H1 (cell line): ENCODE measurements around the gene CLEC2D. TPM values are rescaled to one million over a fixed set of nuclear protein-coding genes. Genes with fewer than 3 reads are reported as not detected.
"Not testable (repeated sequence)": the region's sequence is repeated elsewhere in the genome, so short reads cannot be mapped to it uniquely, and the experiment has no call there.

ENCODE experiments used
- CTCF ChIA-PET: fragments of 300-600 bp; sonication (Branson Sonifier 250); formaldehyde crosslinking; loops from one replicate; lab custom pipeline; 2021; ENCODE audit not compliant: partially characterized antibody; lab: Charles Lee
- POLR2A ChIA-PET: fragments of 300-600 bp; sonication (Branson Sonifier 250); formaldehyde crosslinking; loops from one replicate; lab custom pipeline; 2021; ENCODE audit warnings: inconsistent platforms; ENCODE audit not compliant: partially characterized antibody; lab: Charles Lee
- DNase-seq, 2 experiments: peaks; one replicate each; pipeline versions ENCODE4 v3.0.0 to v3.0.0-alpha.2; 2010 to 2022; ENCODE audit warnings: low spot score in 2 of 2, low read depth in 1 of 2, mixed read lengths in 1 of 2
- FAIRE-seq: peaks from 2 replicates; lab custom pipeline; 2011; peaks lifted over from hg19 to GRCh38; lab: Jason Lieb, UNC
- H2AFZ ChIP-seq: 2 replicates; pipeline ENCODE4 v1.8.1; 2012; ENCODE audit warnings: low read length, inconsistent platforms
- H2AK5ac ChIP-seq: 2 replicates; pipeline ENCODE4 v1.6.1; 2013; ENCODE audit warnings: low read depth, low read length
- H2BK120ac ChIP-seq: replicated peaks from 2 replicates; pipeline ENCODE3; 2013; ENCODE audit warnings: low read depth, low read length, inconsistent platforms
- H2BK12ac ChIP-seq: 2 replicates; pipeline ENCODE4 v1.6.1; 2013; ENCODE audit warnings: low read depth, low read length
- H2BK15ac ChIP-seq: 2 replicates; pipeline ENCODE4 v1.6.1; 2013; ENCODE audit warnings: low read length
- H2BK20ac ChIP-seq: 2 replicates; pipeline ENCODE4 v1.6.1; 2013; ENCODE audit warnings: low read length
- H2BK5ac ChIP-seq: 2 replicates; pipeline ENCODE4 v1.6.1; 2013; ENCODE audit warnings: low read depth, low read length
- H3K14ac ChIP-seq: 2 replicates; pipeline ENCODE4 v1.6.1; 2013; ENCODE audit warnings: inconsistent platforms; ENCODE audit not compliant: insufficient read length
- H3K18ac ChIP-seq: 2 replicates; pipeline ENCODE4 v1.6.1; 2013; ENCODE audit warnings: low read length; ENCODE audit errors: extremely low read depth
- H3K23ac ChIP-seq: 2 replicates; pipeline ENCODE4 v1.6.1; 2013; ENCODE audit warnings: inconsistent platforms; ENCODE audit not compliant: insufficient read length
- H3K23me2 ChIP-seq: 2 replicates; pipeline ENCODE4 v1.6.1; 2013; ENCODE audit warnings: low read depth, low read length
- H3K27ac ChIP-seq: 2 replicates; pipeline ENCODE4 v1.6.1; 2011; ENCODE audit warnings: low read depth, low read length, inconsistent platforms
- H3K27me3 ChIP-seq, 4 experiments: replicated peaks in 1 of 4; 1 replicate in 1 of 4; 2 replicates in 3 of 4; pipeline versions ENCODE4 v1.6.1 to v1.8.1; 2011 to 2013; ENCODE audit warnings: low read length in 3 of 4, mild to moderate bottlenecking in 3 of 4, inconsistent platforms in 2 of 4, mixed read lengths in 2 of 4, moderate library complexity in 1 of 4; ENCODE audit not compliant: control insufficient read depth in 3 of 4, insufficient read depth in 3 of 4; ENCODE audit errors: extremely low read depth in 1 of 4
- H3K36me3 ChIP-seq, 4 experiments: 2 replicates each; pipeline versions ENCODE4 v1.6.1 to v1.8.1; 2011 to 2013; ENCODE audit warnings: mild to moderate bottlenecking in 4 of 4, low read length in 3 of 4, moderate library complexity in 2 of 4, control low read depth in 1 of 4, inconsistent platforms in 1 of 4; ENCODE audit not compliant: insufficient read depth in 4 of 4, control insufficient read depth in 2 of 4
- H3K4ac ChIP-seq: replicated peaks from 2 replicates; pipeline ENCODE3; 2013; ENCODE audit warnings: low read length, low read depth, mixed read lengths, inconsistent platforms; ENCODE audit not compliant: insufficient read length
- H3K4me1 ChIP-seq, 4 experiments: replicated peaks in 1 of 4; 1 replicate in 1 of 4; 2 replicates in 3 of 4; pipeline versions ENCODE4 v1.6.1 to v1.8.1; 2011 to 2013; ENCODE audit warnings: low read length in 3 of 4, inconsistent platforms in 2 of 4, mixed read lengths in 1 of 4; ENCODE audit not compliant: insufficient read depth in 4 of 4, control insufficient read depth in 3 of 4
- H3K4me2 ChIP-seq, 2 experiments: 2 replicates each; pipeline versions ENCODE4 v1.6.1 to v1.8.1; 2011 to 2013; ENCODE audit warnings: low read depth in 2 of 2, low read length in 2 of 2, control low read depth in 1 of 2, inconsistent platforms in 1 of 2, mild to moderate bottlenecking in 1 of 2; ENCODE audit not compliant: insufficient read depth in 1 of 2
- H3K4me3 ChIP-seq, 4 experiments: fragments of 200-600, 300-600 bp in 1 of 4; sonication (generic), shearing (Covaris generic), sonication (Bioruptor Twin) in 1 of 4; 2 replicates each; pipeline versions ENCODE4 v1.5.1 to v1.8.1; 2011 to 2016; ENCODE audit warnings: low read length in 4 of 4, low read depth in 3 of 4, control low read depth in 2 of 4, inconsistent platforms in 2 of 4, mild to moderate bottlenecking in 2 of 4, mixed read lengths in 1 of 4, moderate library complexity in 1 of 4; ENCODE audit not compliant: insufficient read depth in 2 of 4; ENCODE audit errors: extremely low read depth in 1 of 4
- H3K56ac ChIP-seq: replicated peaks from 2 replicates; pipeline ENCODE3; 2013; ENCODE audit warnings: low read depth, mild to moderate bottlenecking, mixed read lengths, low read length, inconsistent platforms; ENCODE audit not compliant: insufficient read length
- H3K79me1 ChIP-seq: 2 replicates; pipeline ENCODE4 v1.6.1; 2013; ENCODE audit warnings: low read depth, low read length, control low read depth
- H3K79me2 ChIP-seq, 2 experiments: 2 replicates each; pipeline versions ENCODE4 v1.6.1 to v1.8.1; 2012 to 2013; ENCODE audit warnings: low read length in 2 of 2, mild to moderate bottlenecking in 2 of 2, inconsistent platforms in 1 of 2; ENCODE audit not compliant: insufficient read depth in 2 of 2, control insufficient read depth in 1 of 2
- H3K9ac ChIP-seq, 4 experiments: replicated peaks in 1 of 4; 1 replicate in 1 of 4; 2 replicates in 3 of 4; pipeline versions ENCODE4 v1.6.1 to v1.8.1; 2011 to 2013; ENCODE audit warnings: low read depth in 3 of 4, low read length in 3 of 4, control low read depth in 2 of 4, mild to moderate bottlenecking in 2 of 4, moderate library complexity in 2 of 4, inconsistent platforms in 1 of 4; ENCODE audit errors: extremely low read depth in 1 of 4
- H3K9me3 ChIP-seq, 2 experiments: 2 replicates each; pipeline versions ENCODE4 v1.6.1 to v1.8.1; 2012 to 2013; ENCODE audit warnings: mild to moderate bottlenecking in 2 of 2, moderate library complexity in 2 of 2, control low read depth in 1 of 2, inconsistent platforms in 1 of 2, low read depth in 1 of 2, low read length in 1 of 2, mixed read lengths in 1 of 2; ENCODE audit not compliant: insufficient read depth in 2 of 2
- H4K20me1 ChIP-seq, 2 experiments: replicated peaks in 1 of 2; 2 replicates each; pipeline versions ENCODE3 to v1.8.1; 2011 to 2013; ENCODE audit warnings: inconsistent platforms in 2 of 2, low read length in 2 of 2, mild to moderate bottlenecking in 1 of 2; ENCODE audit not compliant: insufficient read depth in 2 of 2, control insufficient read depth in 1 of 2
- H4K5ac ChIP-seq: 2 replicates; pipeline ENCODE4 v1.6.1; 2013; ENCODE audit warnings: low read length, low read depth, mixed read lengths, inconsistent platforms; ENCODE audit not compliant: insufficient read length
- H4K8ac ChIP-seq: 2 replicates; pipeline ENCODE4 v1.8.0; 2013; ENCODE audit warnings: mild to moderate bottlenecking, moderate library complexity, low read length, inconsistent platforms; ENCODE audit not compliant: insufficient read depth; ENCODE audit errors: extremely low read depth
- H4K91ac ChIP-seq: replicated peaks from 2 replicates; pipeline ENCODE3; 2013; ENCODE audit warnings: low read length, mixed read lengths, inconsistent platforms; ENCODE audit not compliant: insufficient read length
- WGBS, 2 experiments: shearing (Covaris generic) in 1 of 2; methylation state at CpG; one replicate each; pipeline versions ENCODE4 v1.1.6 to v1.1.7; 2013 to 2015; ENCODE audit warnings: low lambda C conversion rate in 2 of 2, mixed read lengths in 2 of 2, inconsistent platforms in 1 of 2, low coverage in 1 of 2, missing lambda C conversion rate in 1 of 2; ENCODE audit not compliant: insufficient replicate concordance in 2 of 2, insufficient coverage in 1 of 2, insufficient read length in 1 of 2; ENCODE audit errors: extremely low coverage in 1 of 2, missing lambda C conversion rate in 1 of 2; 5-methylcytosine and 5-hydroxymethylcytosine counted together
- polyA plus RNA-seq, 7 experiments: library from polyadenylated mRNA; depleted of rRNA in 3 of 7; stranded (reverse) in 5 of 7; unstranded in 2 of 7; fragments of >200 nt in 5 of 7; fragments of 200-250 nt in 2 of 7; gene quantifications; 1 replicate in 5 of 7; 2 replicates in 1 of 7; 4 replicates in 1 of 7; pipeline versions ENCODE4 v1.2.1 to v1.2.3, GENCODE V29; 2011 to 2013; ENCODE audit warnings: missing spikeins in 2 of 7, mixed read lengths in 2 of 7
- total RNA-seq: library from RNA; stranded (reverse); fragmentation: NEBNext Ultra II Directional; extraction: Animal tissue kit (Norgen Biotek cat#: 25700); gene quantifications from 2 replicates; pipeline ENCODE4 v1.2.1, GENCODE V29; 2021

The CLEC2D gene
- total and polyA plus RNA-seq, 2 of the 8 experiments (the other 6 are each of a cell fraction or from before 2014, with no cell fraction given) = 4.2 to 6.2 TPM

DNA sequence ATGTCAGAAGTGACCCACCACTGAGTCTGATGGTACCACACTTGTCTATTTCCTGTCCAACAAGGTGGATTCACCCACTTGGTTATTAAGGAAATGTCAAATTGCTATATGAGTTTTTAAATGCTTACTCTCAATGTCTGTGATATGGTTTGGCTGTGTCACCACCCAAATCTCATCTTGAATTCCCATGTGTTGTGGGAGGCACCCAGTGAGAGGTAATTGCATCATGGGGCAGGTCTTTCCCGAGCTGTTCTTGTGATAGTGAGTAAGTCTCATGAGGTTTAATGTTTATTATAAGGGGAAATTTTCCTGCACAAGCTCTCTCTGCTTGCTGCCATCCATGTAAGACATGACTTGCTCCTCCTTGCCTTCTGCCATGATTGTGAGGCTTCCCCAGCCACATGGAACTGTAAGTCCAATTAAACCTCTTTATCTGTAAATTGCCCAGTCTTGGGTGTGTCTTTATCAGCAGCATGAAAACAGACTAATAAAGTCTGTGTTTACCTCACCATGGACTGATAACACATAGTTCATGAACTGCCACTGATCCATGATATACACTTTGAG is 24.4 kb upstream of the CLEC2D start:
- 88% methylated on average over 1 of the region's 1 CpG; no CpG with 5 or more reads in 1 of the 2 experiments for WGBS, 2 experiments
- H3K36me3 ChIP-seq, H3K4me3 ChIP-seq, H3K4ac ChIP-seq, H4K91ac ChIP-seq, H2AK5ac ChIP-seq, H4K20me1 ChIP-seq, POLR2A ChIA-PET, H3K4me1 ChIP-seq, H3K9ac ChIP-seq, H2BK120ac ChIP-seq, H3K56ac ChIP-seq, H2BK15ac ChIP-seq, H2BK12ac ChIP-seq, H3K18ac ChIP-seq, H3K27me3 ChIP-seq, H3K9me3 ChIP-seq, DNase-seq, H3K14ac ChIP-seq, H3K4me2 ChIP-seq, H2BK5ac ChIP-seq, H2BK20ac ChIP-seq, H4K8ac ChIP-seq, H3K23ac ChIP-seq, H4K5ac ChIP-seq, CTCF ChIA-PET, H3K79me2 ChIP-seq, H2AFZ ChIP-seq, H3K79me1 ChIP-seq, H3K27ac ChIP-seq: not testable (repeated sequence)
- peak; percentile 7 for FAIRE-seq
- H3K23me2 ChIP-seq = peaks cover 11% of the 10 kb centered on the region; the same call in 1 of the 2 replicates
